HG03135 (cell line): ENCODE data around the gene SDHAF1.

Experiments used
- ATAC-seq: cut with Tn5 transposase; IDR thresholded peaks from one replicate; pipeline ENCODE4 v1.9.1; 2021; ENCODE audit warnings: mild to moderate bottlenecking, moderate library complexity; ENCODE audit not compliant: unreplicated experiment

Gene SDHAF1

GRCh38 chr19:35986664-35987570, 8.1 kb upstream of the SDHAF1 start:
- no peak for ATAC-seq

- no peak for ATAC-seq
These were observed 7.5 kb upstream of the SDHAF1 start for GRCh38 chr19:35987571-35987896.

- ATAC-seq = no peak
These were observed 6.2 kb upstream of the SDHAF1 start for GRCh38 chr19:35988824-35989223.

GRCh38 chr19:35990156-35990555, 4.8 kb upstream of the SDHAF1 start:
- ATAC-seq = no peak

GRCh38 chr19:35990771-35991730, 3.9 kb upstream of the SDHAF1 start:
- ATAC-seq = no peak

- ATAC-seq = no peak
These were observed 3.1 kb upstream of the SDHAF1 start for GRCh38 chr19:35991731-35992450.

- no peak for ATAC-seq
These were observed 1.9 kb upstream of the SDHAF1 start for GRCh38 chr19:35992907-35993765.

- ATAC-seq = no peak
These were observed 927 bp upstream of the SDHAF1 start for GRCh38 chr19:35993923-35994598.

- no peak for ATAC-seq
These were observed 1.8 kb downstream of the SDHAF1 start for GRCh38 chr19:35996777-35997176.

- no peak for ATAC-seq
These were observed 6.6 kb downstream of the SDHAF1 start for GRCh38 chr19:36001605-36002004.

- no peak for ATAC-seq
These were observed 8.3 kb downstream of the SDHAF1 start for GRCh38 chr19:36003284-36003683.

GRCh38 chr19:36006955-36007354, 12.0 kb downstream of the SDHAF1 start:
- ATAC-seq = no peak

GRCh38 chr19:36008336-36008978, 13.5 kb downstream of the SDHAF1 start, which contains the start of gene SYNE4:
SYNE4 (minus strand) TSS chr19:36008813; CDS start chr19:36008681, 132 bp downstream.
- no peak for ATAC-seq

- ATAC-seq = no peak
These were observed 14.2 kb downstream of the SDHAF1 start for GRCh38 chr19:36009220-36009619.

- ATAC-seq = no peak
These were observed 14.8 kb downstream of the SDHAF1 start for GRCh38 chr19:36009633-36010379.

GRCh38 chr19:36010402-36010801, 15.4 kb downstream of the SDHAF1 start:
- no peak for ATAC-seq

- no peak for ATAC-seq
These were observed 18.5 kb downstream of the SDHAF1 start for GRCh38 chr19:36013280-36014011.
